H9 (cell line): Measurements from ENCODE around the gene SV2C. TPM values are rescaled to one million over a fixed set of nuclear protein-coding genes. Genes with fewer than 3 reads are reported as not detected.

ENCODE experiments used
- DNase-seq: peaks from one replicate; pipeline ENCODE4 v3.0.0-alpha.2; 2017
- H2AFZ ChIP-seq: one replicate; pipeline ENCODE4 v1.6.1; 2013; ENCODE audit warnings: mild to moderate bottlenecking, low read length, control low read depth, moderate library complexity
- H2AK5ac ChIP-seq: 2 replicates; pipeline ENCODE4 v1.6.1; 2013; ENCODE audit warnings: low read length, control low read depth, mixed read lengths; ENCODE audit not compliant: insufficient read length
- H2BK120ac ChIP-seq: one replicate; pipeline ENCODE4 v1.6.1; 2013; ENCODE audit warnings: low read depth, mild to moderate bottlenecking, low read length, control low read depth, inconsistent platforms; ENCODE audit not compliant: poor library complexity, severe bottlenecking
- H2BK12ac ChIP-seq: 2 replicates; pipeline ENCODE4 v1.6.1; 2013; ENCODE audit warnings: low read length, control low read depth, mixed read lengths, low read depth; ENCODE audit not compliant: insufficient read length
- H2BK15ac ChIP-seq: 2 replicates; pipeline ENCODE4 v1.6.1; 2013; ENCODE audit warnings: low read depth, low read length, control low read depth
- H2BK20ac ChIP-seq: one replicate; pipeline ENCODE4 v1.6.1; 2013; ENCODE audit warnings: low read depth, mild to moderate bottlenecking, low read length, control low read depth, inconsistent platforms; ENCODE audit not compliant: poor library complexity, severe bottlenecking
- H2BK5ac ChIP-seq: 2 replicates; pipeline ENCODE4 v1.6.1; 2013; ENCODE audit warnings: low read length, control low read depth, mixed read lengths; ENCODE audit not compliant: insufficient read length
- H3K14ac ChIP-seq: 2 replicates; pipeline ENCODE4 v1.6.1; 2013; ENCODE audit warnings: low read length, control low read depth; ENCODE audit not compliant: insufficient read depth
- H3K18ac ChIP-seq: 2 replicates; pipeline ENCODE4 v1.6.1; 2013; ENCODE audit warnings: low read depth, mild to moderate bottlenecking, mixed read lengths, low read length, control low read depth; ENCODE audit not compliant: insufficient read length
- H3K23ac ChIP-seq: 2 replicates; pipeline ENCODE4 v1.6.1; 2013; ENCODE audit warnings: low read length, control low read depth, mixed read lengths, low read depth; ENCODE audit not compliant: insufficient read length
- H3K23me2 ChIP-seq: 2 replicates; pipeline ENCODE4 v1.6.1; 2013; ENCODE audit warnings: low read depth, mild to moderate bottlenecking, mixed read lengths, low read length, control low read depth; ENCODE audit not compliant: insufficient read length, poor library complexity, severe bottlenecking
- H3K27ac ChIP-seq: 2 replicates; pipeline ENCODE4 v1.5.1; 2013; ENCODE audit warnings: low read length, control low read depth, mixed read lengths, low read depth; ENCODE audit not compliant: insufficient read length
- H3K27me3 ChIP-seq: 2 replicates; pipeline ENCODE4 v1.6.1; 2013; ENCODE audit warnings: low read length, control low read depth, inconsistent platforms; ENCODE audit not compliant: insufficient read depth
- H3K4ac ChIP-seq: 2 replicates; pipeline ENCODE4 v1.6.1; 2013; ENCODE audit warnings: low read depth, mild to moderate bottlenecking, control low read depth, inconsistent platforms, low read length, moderate library complexity
- H3K4me1 ChIP-seq: 2 replicates; pipeline ENCODE4 v1.6.1; 2013; ENCODE audit warnings: low read length, control low read depth, inconsistent platforms; ENCODE audit not compliant: insufficient read depth
- H3K4me2 ChIP-seq: 2 replicates; pipeline ENCODE4 v1.6.1; 2013; ENCODE audit warnings: low read length, control low read depth, mixed read lengths; ENCODE audit not compliant: insufficient read length, insufficient read depth
- H3K56ac ChIP-seq: 2 replicates; pipeline ENCODE4 v1.6.1; 2013; ENCODE audit warnings: low read depth, mild to moderate bottlenecking, mixed read lengths, low read length, control low read depth; ENCODE audit not compliant: insufficient read length
- H3K79me1 ChIP-seq: 2 replicates; pipeline ENCODE4 v1.6.1; 2013; ENCODE audit warnings: low read depth, mild to moderate bottlenecking, moderate library complexity, low read length, control low read depth, inconsistent platforms; ENCODE audit not compliant: insufficient read depth, poor library complexity, severe bottlenecking
- H3K79me2 ChIP-seq: 2 replicates; pipeline ENCODE4 v1.6.1; 2013; ENCODE audit warnings: low read length, control low read depth, inconsistent platforms; ENCODE audit not compliant: insufficient read depth
- H3K9ac ChIP-seq: 2 replicates; pipeline ENCODE4 v1.6.1; 2013; ENCODE audit warnings: low read length, control low read depth, mixed read lengths; ENCODE audit not compliant: insufficient read length; ENCODE audit errors: extremely low read depth
- H3K9me3 ChIP-seq: one replicate; pipeline ENCODE4 v1.6.1; 2013; ENCODE audit warnings: low read depth, low read length, inconsistent platforms; ENCODE audit not compliant: control insufficient read depth
- H3T11ph ChIP-seq: one replicate; pipeline ENCODE4 v1.6.1; 2013; ENCODE audit warnings: mild to moderate bottlenecking, low read length, control low read depth, inconsistent platforms
- H4K20me1 ChIP-seq: one replicate; pipeline ENCODE4 v1.6.1; 2013; ENCODE audit not compliant: control insufficient read depth, insufficient read length, insufficient read depth
- H4K5ac ChIP-seq: 2 replicates; pipeline ENCODE4 v1.6.1; 2013; ENCODE audit warnings: low read depth, mild to moderate bottlenecking, mixed read lengths, low read length, control low read depth; ENCODE audit not compliant: insufficient read length
- H4K8ac ChIP-seq: replicated peaks from 2 replicates; pipeline ENCODE4 v1.6.1; 2013; ENCODE audit warnings: low read length, control low read depth, mixed read lengths, low read depth; ENCODE audit not compliant: insufficient read length
- H4K91ac ChIP-seq: 2 replicates; pipeline ENCODE4 v1.6.1; 2013; ENCODE audit warnings: low read depth, mild to moderate bottlenecking, moderate library complexity, mixed read lengths, low read length, control low read depth; ENCODE audit not compliant: insufficient read length
- H3K27ac Mint-ChIP-seq, 3 experiments: 2 replicates in 2 of 3; 3 replicates in 1 of 3; pipeline ENCODE4 v1.8.0; 2020 to 2021; ENCODE audit warnings: mixed read lengths in 3 of 3, mild to moderate bottlenecking in 1 of 3, moderate library complexity in 1 of 3
- H3K27me3 Mint-ChIP-seq: 2 replicates; pipeline ENCODE4 v1.8.0; 2021; ENCODE audit warnings: low read depth, mild to moderate bottlenecking, moderate library complexity, mixed read lengths
- H3K36me3 Mint-ChIP-seq, 3 experiments: 2 replicates in 2 of 3; 3 replicates in 1 of 3; pipeline ENCODE4 v1.8.0; 2020 to 2021; ENCODE audit warnings: low read depth in 3 of 3, mixed read lengths in 3 of 3; ENCODE audit not compliant: insufficient read depth in 1 of 3
- H3K4me1 Mint-ChIP-seq, 2 experiments: 2 replicates each; pipeline ENCODE4 v1.8.0; 2020; ENCODE audit warnings: mixed read lengths in 2 of 2
- H3K4me3 Mint-ChIP-seq, 2 experiments: 2 replicates in 1 of 2; 3 replicates in 1 of 2; pipeline ENCODE4 v1.8.0; 2020 to 2021; ENCODE audit warnings: mild to moderate bottlenecking in 2 of 2, mixed read lengths in 2 of 2, moderate library complexity in 1 of 2
- H3K9me3 Mint-ChIP-seq, 2 experiments: 2 replicates in 1 of 2; 3 replicates in 1 of 2; pipeline ENCODE4 v1.8.0; 2020; ENCODE audit warnings: mild to moderate bottlenecking in 2 of 2, mixed read lengths in 2 of 2, moderate library complexity in 1 of 2
- WGBS: extraction: QIAGEN DNeasy Blood & Tissue Kit; methylation state at CpG from one replicate; pipeline ENCODE4 v1.1.7; 2013; ENCODE audit warnings: missing lambda C conversion rate, low lambda C conversion rate, mixed read lengths; ENCODE audit not compliant: insufficient read length; ENCODE audit errors: extremely low coverage; 5-methylcytosine and 5-hydroxymethylcytosine counted together
- total RNA-seq: library from RNA; stranded (reverse); gene quantifications from 2 replicates; pipeline ENCODE4 v1.2.1, GENCODE V29; 2021
- TF ChIP-seq, protein P1 (sequence below): fragments of 200-600 bp; sonication (generic); conservative IDR thresholded peaks from 3 replicates; pipeline ENCODE4 v1.8.0; 2021; ENCODE audit warnings: antibody characterized with exemption, mild to moderate bottlenecking

Gene SV2C
- total RNA-seq, 1 experiment from 2014 or later: 0.09 TPM

DNA sequence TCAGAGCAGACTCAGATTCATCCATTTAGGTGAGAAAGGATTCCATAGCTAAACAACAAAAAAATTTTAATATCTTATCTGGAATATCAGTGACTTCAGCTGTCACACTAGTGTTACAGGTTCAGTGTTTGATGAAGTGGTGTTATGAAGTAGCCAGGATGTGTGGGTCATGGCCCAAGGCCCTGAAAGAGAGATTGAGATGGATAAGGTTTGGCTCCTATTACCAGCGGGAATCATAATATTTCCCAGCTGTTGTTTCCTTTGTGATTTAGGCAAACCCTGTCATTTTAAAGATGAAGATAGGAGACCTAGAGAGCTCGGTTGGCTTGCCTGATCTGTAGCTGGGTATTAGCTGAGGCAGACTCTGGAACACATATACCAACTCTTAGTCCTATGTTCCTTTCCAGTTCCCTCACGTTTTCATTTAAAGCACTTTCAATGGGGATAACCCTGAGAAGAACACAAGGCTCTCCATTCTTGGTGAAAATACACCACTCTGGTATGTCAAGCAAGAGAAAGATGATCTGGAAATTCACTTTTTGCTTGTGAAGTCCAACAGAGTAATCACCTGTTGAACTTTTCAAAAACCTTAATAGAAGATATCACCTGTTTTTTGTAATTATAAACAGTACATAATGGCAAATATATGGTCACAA is 54.8 kb downstream of the SV2C start:
- H3K79me2 ChIP-seq: no peaks in the 10 kb centered on the region
- WGBS: no CpG with 5 or more reads among the region's 3 CpGs
- H4K20me1 ChIP-seq: no peaks in the 10 kb centered on the region
- no peaks in the 10 kb centered on the region for H3K4me1 Mint-ChIP-seq
- H3K36me3 Mint-ChIP-seq: no peaks in the 10 kb centered on the region
- H3K9me3 ChIP-seq: no peaks in the 10 kb centered on the region
- H2AFZ ChIP-seq: no peak overlapping the region
- H3K4ac ChIP-seq: no peak overlapping the region
- H3K27me3 Mint-ChIP-seq: peaks cover 5% of the 10 kb centered on the region
- DNase-seq: no peak
- H2AK5ac ChIP-seq: no peak overlapping the region
- H3K27me3 ChIP-seq: no peaks in the 10 kb centered on the region
- H2BK20ac ChIP-seq: no peak overlapping the region
- no peak overlapping the region for H4K8ac ChIP-seq
- no peak overlapping the region for H4K91ac ChIP-seq
- no peaks in the 10 kb centered on the region for H3K23me2 ChIP-seq
- H2BK5ac ChIP-seq: no peak overlapping the region
- no peak overlapping the region for H3K27ac Mint-ChIP-seq
- no peak overlapping the region for H3K4me3 Mint-ChIP-seq
- no peak overlapping the region for H3T11ph ChIP-seq
- no peak overlapping the region for H3K9ac ChIP-seq
- no peak overlapping the region for H2BK12ac ChIP-seq
- H3K79me1 ChIP-seq: no peaks in the 10 kb centered on the region
- TF ChIP-seq, protein P1, sequence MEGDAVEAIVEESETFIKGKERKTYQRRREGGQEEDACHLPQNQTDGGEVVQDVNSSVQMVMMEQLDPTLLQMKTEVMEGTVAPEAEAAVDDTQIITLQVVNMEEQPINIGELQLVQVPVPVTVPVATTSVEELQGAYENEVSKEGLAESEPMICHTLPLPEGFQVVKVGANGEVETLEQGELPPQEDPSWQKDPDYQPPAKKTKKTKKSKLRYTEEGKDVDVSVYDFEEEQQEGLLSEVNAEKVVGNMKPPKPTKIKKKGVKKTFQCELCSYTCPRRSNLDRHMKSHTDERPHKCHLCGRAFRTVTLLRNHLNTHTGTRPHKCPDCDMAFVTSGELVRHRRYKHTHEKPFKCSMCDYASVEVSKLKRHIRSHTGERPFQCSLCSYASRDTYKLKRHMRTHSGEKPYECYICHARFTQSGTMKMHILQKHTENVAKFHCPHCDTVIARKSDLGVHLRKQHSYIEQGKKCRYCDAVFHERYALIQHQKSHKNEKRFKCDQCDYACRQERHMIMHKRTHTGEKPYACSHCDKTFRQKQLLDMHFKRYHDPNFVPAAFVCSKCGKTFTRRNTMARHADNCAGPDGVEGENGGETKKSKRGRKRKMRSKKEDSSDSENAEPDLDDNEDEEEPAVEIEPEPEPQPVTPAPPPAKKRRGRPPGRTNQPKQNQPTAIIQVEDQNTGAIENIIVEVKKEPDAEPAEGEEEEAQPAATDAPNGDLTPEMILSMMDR: no peak
- no peak overlapping the region for H4K5ac ChIP-seq
- no peaks in the 10 kb centered on the region for H3K4me1 ChIP-seq
- peaks cover 0 to under 1% of the 10 kb centered on the region in 2 experiments; a peak in 1 of 5 replicates for H3K9me3 Mint-ChIP-seq
- no peak overlapping the region for H2BK120ac ChIP-seq
- H3K27ac ChIP-seq: no peak overlapping the region
- no peak overlapping the region for H2BK15ac ChIP-seq
- no peak overlapping the region for H3K18ac ChIP-seq
- H3K14ac ChIP-seq: no peak overlapping the region
- H3K56ac ChIP-seq: no peak overlapping the region
- no peak overlapping the region for H3K4me2 ChIP-seq
- no peak overlapping the region for H3K23ac ChIP-seq
